Spinal cord (tissue), 10 donors: ENCODE data around the gene LTBP1. TPM values are rescaled to one million over a fixed set of nuclear protein-coding genes. Genes with fewer than 3 reads are reported as not detected.
"Not testable (repeated sequence)": the region's sequence is repeated elsewhere in the genome, so short reads cannot be mapped to it uniquely, and the experiment has no call there.

ENCODE experiments used
- DNase-seq, 6 donors: peaks; one replicate each; pipeline versions ENCODE4 v3.0.0 to v3.0.0-alpha.2; 2013 to 2015; ENCODE audit warnings: low spot score in 6 of 6, low read depth in 4 of 6
- H3K27ac ChIP-seq: one replicate; pipeline ENCODE4 v1.5.1; 2013; ENCODE audit warnings: low read depth, low read length, control low read depth
- H3K27me3 ChIP-seq: one replicate; pipeline ENCODE4 v1.6.1; 2013; ENCODE audit warnings: low read length; ENCODE audit not compliant: control insufficient read depth, insufficient read depth
- H3K36me3 ChIP-seq: one replicate; pipeline ENCODE4 v1.6.1; 2013; ENCODE audit warnings: low read length; ENCODE audit not compliant: control insufficient read depth, insufficient read depth
- H3K4me1 ChIP-seq: one replicate; pipeline ENCODE4 v1.6.1; 2013; ENCODE audit warnings: low read length; ENCODE audit not compliant: control insufficient read depth, insufficient read depth
- H3K4me3 ChIP-seq: one replicate; pipeline ENCODE4 v1.5.1; 2013; ENCODE audit warnings: low read depth, low read length, control low read depth
- H3K9me3 ChIP-seq: one replicate; pipeline ENCODE4 v1.6.1; 2013; ENCODE audit warnings: low read length; ENCODE audit not compliant: control insufficient read depth, insufficient read depth
- WGBS: methylation state at CpG from one replicate; pipeline ENCODE4 v1.1.5; 2013; ENCODE audit warnings: missing lambda C conversion rate; ENCODE audit not compliant: insufficient coverage; 5-methylcytosine and 5-hydroxymethylcytosine counted together
- polyA plus RNA-seq, 2 donors: library from polyadenylated mRNA; unstranded; fragments of 120-200 nt; gene quantifications; one replicate each; pipeline ENCODE4 v1.2.1, GENCODE V29; 2013; ENCODE audit not compliant: insufficient read length in 2 of 2
- total RNA-seq, 2 donors: library from RNA; depleted of rRNA in 1 of 2; stranded (reverse); fragments of 120-200 nt in 1 of 2; fragments of >200 nt in 1 of 2; gene quantifications; one replicate each; pipeline versions ENCODE4 v1.2.3 to v1.2.4, GENCODE V29; 2013 to 2014
- donor health status: healthy.

LTBP1 gene
- total and polyA plus RNA-seq, 4 donors = 22.7 to 83.0 (median 51.7) TPM

GRCh38 chr2:32958821-32959220, 12.1 kb downstream of the LTBP1 start:
- Histone ChIP-seq H3K36me3 (no peaks in the 10 kb centered on the region), H3K9me3 (no peaks in the 10 kb centered on the region), H3K27me3 (no peaks in the 10 kb centered on the region), H3K27ac (no peak overlapping the region), H3K4me1 (peaks cover 3% of the 10 kb centered on the region), H3K4me3 (no peak overlapping the region)
- DNase-seq = no peak

GRCh38 chr2:32960238-32960637, 13.5 kb downstream of the LTBP1 start:
- no peaks in the 10 kb centered on the region for H3K36me3 ChIP-seq
- H3K27me3 ChIP-seq = no peaks in the 10 kb centered on the region
- H3K4me1 ChIP-seq = peaks cover 3% of the 10 kb centered on the region
- no peak overlapping the region for H3K4me3 ChIP-seq
- no peak for DNase-seq
- H3K9me3 ChIP-seq = no peaks in the 10 kb centered on the region
- WGBS = no CpG with 5 or more reads among the region's 1 CpG
- no peak overlapping the region for H3K27ac ChIP-seq

- Histone ChIP-seq H3K36me3 (no peaks in the 10 kb centered on the region), H3K27ac (no peak overlapping the region), H3K4me3 (no peak overlapping the region), H3K27me3 (no peaks in the 10 kb centered on the region), H3K9me3 (no peaks in the 10 kb centered on the region), H3K4me1 (peaks cover 3% of the 10 kb centered on the region)
- DNase-seq = no peak
- 96% methylated on average over 6 of the region's 9 CpGs for WGBS
Observed at GRCh38 chr2:32960647-32961403, 14.1 kb downstream of the LTBP1 start.

- Histone ChIP-seq H3K36me3 (no peaks in the 10 kb centered on the region), H3K4me1 (peaks cover 3% of the 10 kb centered on the region), H3K9me3 (no peaks in the 10 kb centered on the region), H3K27me3 (no peaks in the 10 kb centered on the region), H3K4me3 (no peak overlapping the region), H3K27ac (no peak overlapping the region)
- DNase-seq = no peak
- WGBS = 54% methylated on average over 3 of the region's 3 CpGs
Observed at GRCh38 chr2:32962690-32963089, 15.9 kb downstream of the LTBP1 start.

GRCh38 chr2:32963941-32964340, 17.2 kb downstream of the LTBP1 start:
- no peak for DNase-seq
- Histone ChIP-seq H3K27ac (no peak overlapping the region), H3K4me3 (no peak overlapping the region), H3K36me3 (no peaks in the 10 kb centered on the region), H3K27me3 (no peaks in the 10 kb centered on the region), H3K9me3 (no peaks in the 10 kb centered on the region), H3K4me1 (peaks cover 3% of the 10 kb centered on the region)
- 94% methylated on average over 3 of the region's 3 CpGs for WGBS

GRCh38 chr2:32965523-32966171, 18.9 kb downstream of the LTBP1 start:
- DNase-seq = no peak
- 88% methylated on average over 1 of the region's 2 CpGs for WGBS
- H3K36me3 ChIP-seq = no peaks in the 10 kb centered on the region
- no peak overlapping the region for H3K27ac ChIP-seq
- H3K4me1 ChIP-seq = peaks cover 3% of the 10 kb centered on the region
- H3K4me3 ChIP-seq = no peak overlapping the region
- no peaks in the 10 kb centered on the region for H3K9me3 ChIP-seq
- no peaks in the 10 kb centered on the region for H3K27me3 ChIP-seq

GRCh38 chr2:32969444-32970162, 22.9 kb downstream of the LTBP1 start:
- no peak overlapping the region for H3K4me3 ChIP-seq
- no peaks in the 10 kb centered on the region for H3K36me3 ChIP-seq
- no CpG with 5 or more reads among the region's 2 CpGs for WGBS
- H3K27me3 ChIP-seq = no peaks in the 10 kb centered on the region
- DNase-seq = no peak
- no peak overlapping the region for H3K27ac ChIP-seq
- H3K4me1 ChIP-seq = no peaks in the 10 kb centered on the region
- H3K9me3 ChIP-seq = no peaks in the 10 kb centered on the region

- DNase-seq = not testable (repeated sequence)
- WGBS = no CpG with 5 or more reads among the region's 1 CpG
Observed at GRCh38 chr2:32973772-32974171, 27.0 kb downstream of the LTBP1 start.

GRCh38 chr2:32976409-32977063, 29.8 kb downstream of the LTBP1 start:
- Histone ChIP-seq H3K4me1 (no peaks in the 10 kb centered on the region), H3K36me3 (no peaks in the 10 kb centered on the region), H3K27ac (no peak overlapping the region), H3K27me3 (no peaks in the 10 kb centered on the region), H3K4me3 (no peak overlapping the region), H3K9me3 (peaks cover 2% of the 10 kb centered on the region)
- no peak for DNase-seq
- WGBS = 95% methylated on average over 4 of the region's 6 CpGs

More at GRCh38 chr2:32973772-32974171, 27.0 kb downstream of the LTBP1 start:
- not testable (repeated sequence) for H3K27me3 ChIP-seq, H3K9me3 ChIP-seq, H3K36me3 ChIP-seq, H3K4me3 ChIP-seq, H3K4me1 ChIP-seq, H3K27ac ChIP-seq
